GM18873 (cell line): Measurements from ENCODE around the gene BCL2.

Experiments used
- ATAC-seq: cut with Tn5 transposase; IDR thresholded peaks from one replicate; pipeline ENCODE4 v1.9.1; 2021; ENCODE audit warnings: mild to moderate bottlenecking, moderate library complexity, moderate number of reproducible peaks; ENCODE audit not compliant: unreplicated experiment, low FRiP score

Gene BCL2

GRCh38 chr18:63187791-63188460 is 131.6 kb downstream of the BCL2 start:
- ATAC-seq: no peak

GRCh38 chr18:63187223-63187574 is 132.4 kb downstream of the BCL2 start:
- no peak for ATAC-seq

- ATAC-seq: no peak
Observed at GRCh38 chr18:63186520-63187222, 132.9 kb downstream of the BCL2 start.

GRCh38 chr18:63185984-63186383 is 133.6 kb downstream of the BCL2 start:
- ATAC-seq: no peak

- ATAC-seq: no peak
Observed at GRCh38 chr18:63183952-63184770, 135.4 kb downstream of the BCL2 start.

GRCh38 chr18:63183378-63183777 is 136.2 kb downstream of the BCL2 start:
- ATAC-seq: no peak

GRCh38 chr18:63182861-63183260 is 136.7 kb downstream of the BCL2 start:
- no peak for ATAC-seq

GRCh38 chr18:63182310-63182772 is 137.2 kb downstream of the BCL2 start:
- ATAC-seq: no peak

GRCh38 chr18:63181706-63182309 is 137.8 kb downstream of the BCL2 start:
- ATAC-seq: no peak

- peak; percentile 77 for ATAC-seq
Observed at GRCh38 chr18:63180971-63181376, 138.6 kb downstream of the BCL2 start.

- no peak for ATAC-seq
Observed at GRCh38 chr18:63180321-63180720, 139.2 kb downstream of the BCL2 start.

- no peak for ATAC-seq
Observed at GRCh38 chr18:63179422-63179821, 140.1 kb downstream of the BCL2 start.

- no peak for ATAC-seq
Observed at GRCh38 chr18:63178971-63179370, 140.6 kb downstream of the BCL2 start.

GRCh38 chr18:63177919-63178821 is 141.4 kb downstream of the BCL2 start:
- no peak for ATAC-seq

GRCh38 chr18:63177259-63177658 is 142.3 kb downstream of the BCL2 start:
- ATAC-seq: no peak

- ATAC-seq: no peak
Observed at GRCh38 chr18:63175264-63175663, 144.3 kb downstream of the BCL2 start.

GRCh38 chr18:63173983-63174382 is 145.6 kb downstream of the BCL2 start:
- ATAC-seq: no peak

GRCh38 chr18:63169853-63170252 is 149.7 kb downstream of the BCL2 start:
- no peak for ATAC-seq

GRCh38 chr18:63168287-63168686 is 151.3 kb downstream of the BCL2 start:
- ATAC-seq: no peak

GRCh38 chr18:63166142-63166541 is 153.4 kb downstream of the BCL2 start:
- ATAC-seq: no peak
